Adrenal gland (tissue), 12 donors: ENCODE data around the gene C4BPB. TPM values are rescaled to one million over a fixed set of nuclear protein-coding genes. Genes with fewer than 3 reads are reported as not detected.

Experiments used
- DNase-seq, 7 donors: peaks; one replicate each; pipeline ENCODE4 v3.0.0-alpha.2; 2019 to 2020
- H3K27ac ChIP-seq, 5 donors: fragments of 200-600 bp; sonication (generic) in 4 of 5; 1 replicate in 3 of 5; 2 replicates in 2 of 5; pipeline versions ENCODE4 v1.5.1 to v1.8.0; 2016 to 2020; ENCODE audit warnings: mild to moderate bottlenecking in 1 of 5
- H3K27me3 ChIP-seq: fragments of 200-600 bp; 2 replicates; pipeline ENCODE4 v1.8.0; 2021
- H3K36me3 ChIP-seq, 2 donors: fragments of 200-600 bp; replicated peaks in 1 of 2; 1 replicate in 1 of 2; 2 replicates in 1 of 2; pipeline versions ENCODE4 v1.5.1 to v1.8.0; 2018 to 2022
- H3K4me1 ChIP-seq, 2 donors: fragments of 200-600 bp; replicated peaks in 1 of 2; 1 replicate in 1 of 2; 2 replicates in 1 of 2; pipeline versions ENCODE4 v1.5.1 to v1.8.0; 2018 to 2021
- H3K4me3 ChIP-seq, 4 donors: fragments of 200-600 bp; sonication (generic) in 3 of 4; one replicate each; pipeline ENCODE4 v1.5.1; 2016 to 2018
- H3K9me3 ChIP-seq, 3 donors: fragments of 200-600 bp; sonication (generic) in 1 of 3; replicated peaks in 1 of 3; 1 replicate in 2 of 3; 2 replicates in 1 of 3; pipeline versions ENCODE4 v1.5.1 to v1.8.0; 2016 to 2021
- CTCF ChIP-seq, 6 experiments: fragments of 450-650 bp in 4 of 6; fragments of 200-600 bp in 2 of 6; sonication (generic) in 1 of 6; IDR thresholded peaks; 1 replicate in 5 of 6; 2 replicates in 1 of 6; pipeline versions ENCODE4 v1.5.1 to v1.8.0; 2016 to 2021; ENCODE audit warnings: antibody characterized with exemption in 6 of 6, mild to moderate bottlenecking in 2 of 6, moderate library complexity in 1 of 6
- POLR2A ChIP-seq, 2 donors: fragments of 450-650 bp; IDR thresholded peaks; one replicate each; pipeline ENCODE4 v1.6.1; 2017; ENCODE audit warnings: antibody characterized with exemption in 2 of 2, mild to moderate bottlenecking in 2 of 2, moderate library complexity in 1 of 2
- WGBS, 4 donors: extraction: QIAGEN DNeasy Blood & Tissue Kit in 2 of 4; methylation state at CpG; one replicate each; pipeline versions ENCODE4 v1.1.5 to v1.1.7; 2013 to 2017; 5-methylcytosine and 5-hydroxymethylcytosine counted together
- intact Hi-C, 2 donors: fragments of 100-400 bp; cut with DNase I; formaldehyde crosslinking; loops; one replicate each; pipeline versions ENCODE4 v1.14.1 to v1.15.0; 2022 to 2023
- polyA plus RNA-seq, 3 donors: library from polyadenylated mRNA; stranded (reverse); fragments of 200-250 nt in 2 of 3; fragments of 350-450 nt in 1 of 3; fragmentation: Illumina TruSeq in 1 of 3; extraction: RNeasy Lipid Tissue Mini Kit (QIAGEN cat#74804) in 1 of 3; gene quantifications; one replicate each; pipeline ENCODE4 v1.2.3, GENCODE V29; 2013 to 2014
- total RNA-seq, 9 donors: library from RNA; depleted of rRNA in 4 of 9; stranded (reverse); fragments of >200 nt in 4 of 9; fragments of 120-200 nt in 1 of 9; fragmentation: NEBNext Ultra II Directional in 1 of 9; extraction: Animal tissue kit (Norgen Biotek cat#: 25700) in 1 of 9; gene quantifications; one replicate each; pipeline versions ENCODE4 v1.1.0 to v1.2.4, GENCODE V29; 2013 to 2023
- donor health status: healthy with polysubstance abuse.
- donor health status: Bipolar disorder and iron deficiency.
- donor health status: DM: yes; HTN: yes; CAD: no.
- donor health status: DM: no; HTN: no; CAD: no.
- donor health status: DM: no; HTN: no; CAD: no.
- donor health status: DM: yes; HTN: yes; CAD: no.

Gene C4BPB
- total and polyA plus RNA-seq, 12 donors, result 0.20 to 1.4 (median 0.50) TPM; not detected in 2

GRCh38 chr1:207071426-207071825 is 17.2 kb upstream of the C4BPB start:
- Histone ChIP-seq H3K27ac (no peak overlapping the region), H3K9me3 (no peaks in the 10 kb centered on the region), H3K4me3 (no peak overlapping the region), H3K4me1 (no peaks in the 10 kb centered on the region), H3K36me3 (peaks cover 0 to 50% of the 10 kb centered on the region in 2 donors), H3K27me3 (no peaks in the 10 kb centered on the region)
- intact Hi-C loops, result loop anchor here in 1 of 2 donors (5.0 kb wide), 1 partner anchor 331 kb away; no protein-coding TSS in a partner anchor
- DNase-seq, result no peak
- no peak for TF ChIP-seq POLR2A (IDR thresholded peaks at IDR 0.05)
- WGBS, 4 donors, result 86 to 96% (median 93%) methylated on average over 6 of the region's 6 CpGs

GRCh38 chr1:207072233-207072632 is 16.4 kb upstream of the C4BPB start:
- 66 to 81% (median 74%) methylated on average over 8 of the region's 8 CpGs for whole genome bisulfite sequencing, 4 donors
- H3K4me3 ChIP-seq, result no peak overlapping the region
- H3K27ac ChIP-seq, result no peak overlapping the region
- H3K4me1 ChIP-seq, result no peaks in the 10 kb centered on the region
- H3K27me3 ChIP-seq, result no peaks in the 10 kb centered on the region
- intact Hi-C loops, result loop anchor here in 1 of 2 donors (5.0 kb wide), 1 partner anchor 330 kb away; no protein-coding TSS in a partner anchor
- DNase-seq, result no peak
- no peaks in the 10 kb centered on the region for H3K9me3 ChIP-seq
- H3K36me3 ChIP-seq, result peaks cover 0 to 50% of the 10 kb centered on the region in 2 donors
- no peak for TF ChIP-seq CTCF (IDR thresholded peaks at IDR 0.05)
- no peak for TF ChIP-seq POLR2A (IDR thresholded peaks at IDR 0.05)

GRCh38 chr1:207073906-207074820 is 14.5 kb upstream of the C4BPB start:
- Histone ChIP-seq H3K4me1 (no peaks in the 10 kb centered on the region), H3K36me3 (peaks cover 0 to 32% of the 10 kb centered on the region in 2 donors), H3K27me3 (no peaks in the 10 kb centered on the region), H3K9me3 (no peaks in the 10 kb centered on the region), H3K27ac (no peak overlapping the region), H3K4me3 (no peak overlapping the region)
- no peak for TF ChIP-seq CTCF (IDR thresholded peaks at IDR 0.05)
- no peak for TF ChIP-seq POLR2A (IDR thresholded peaks at IDR 0.05)
- DNase-seq, result no peak
- 63 to 69% (median 67%) methylated on average over 4 of the region's 4 CpGs for WGBS, 4 donors
- intact Hi-C loops, result loop anchor here in 1 of 2 donors (5.0 kb wide), 1 partner anchor 328 kb away; no protein-coding TSS in a partner anchor

- Histone ChIP-seq H3K27me3 (no peaks in the 10 kb centered on the region), H3K4me1 (no peaks in the 10 kb centered on the region), H3K36me3 (peaks cover 0 to 15% of the 10 kb centered on the region in 2 donors), H3K4me3 (no peak overlapping the region), H3K9me3 (no peaks in the 10 kb centered on the region), H3K27ac (no peak overlapping the region)
- no peak for DNase-seq
- intact Hi-C loops, result no loop called here
- 69 to 81% (median 76%) methylated on average over 5 of the region's 5 CpGs for WGBS, 4 donors
- TF ChIP-seq CTCF (IDR thresholded peaks at IDR 0.05) (no peak), POLR2A (IDR thresholded peaks at IDR 0.05) (no peak)
Measured at GRCh38 chr1:207076181-207076955, 12.3 kb upstream of the C4BPB start.
